Right forelimb (tissue), 1 donor: ENCODE measurements around the gene PRSS33.

Experiments used
- DNase-seq: peaks from one replicate; pipeline ENCODE4 v3.0.0-alpha.2; 2018

Gene PRSS33

GRCh38 chr16:2775765-2776499 is 11.4 kb downstream of the PRSS33 start:
- DNase-seq, result no peak

DNA sequence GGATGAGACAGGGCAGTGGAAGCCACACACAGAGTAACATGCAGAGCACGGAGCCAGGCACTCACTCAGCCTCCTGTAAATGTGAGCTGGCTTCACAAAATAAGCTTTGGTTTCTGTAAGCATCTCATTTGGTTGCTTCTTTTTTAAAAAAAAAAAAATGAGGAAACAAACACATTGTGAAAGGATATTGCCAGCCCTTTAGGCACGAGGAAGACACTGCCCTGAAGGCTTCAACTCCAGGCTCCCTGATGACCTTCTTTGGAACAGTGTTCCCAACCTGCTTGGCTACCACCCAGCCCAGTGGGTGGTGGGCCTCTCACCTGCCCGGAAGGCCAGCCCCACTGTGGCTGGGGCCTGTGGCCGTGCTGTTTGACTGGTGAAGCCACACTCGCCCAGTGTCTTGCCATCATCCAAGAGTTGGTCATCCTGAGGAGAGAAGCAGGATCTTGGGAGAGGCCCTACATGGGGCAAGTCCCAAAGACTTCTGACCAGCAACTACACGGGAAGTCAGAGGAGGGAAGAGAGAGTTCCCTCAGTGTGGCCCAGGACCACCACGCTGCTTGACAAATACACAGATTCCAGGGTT is 12.1 kb downstream of the PRSS33 start:
- DNase-seq, result no peak

GRCh38 chr16:2774161-2774891 is 13.0 kb downstream of the PRSS33 start:
- DNase-seq, result no peak

DNA sequence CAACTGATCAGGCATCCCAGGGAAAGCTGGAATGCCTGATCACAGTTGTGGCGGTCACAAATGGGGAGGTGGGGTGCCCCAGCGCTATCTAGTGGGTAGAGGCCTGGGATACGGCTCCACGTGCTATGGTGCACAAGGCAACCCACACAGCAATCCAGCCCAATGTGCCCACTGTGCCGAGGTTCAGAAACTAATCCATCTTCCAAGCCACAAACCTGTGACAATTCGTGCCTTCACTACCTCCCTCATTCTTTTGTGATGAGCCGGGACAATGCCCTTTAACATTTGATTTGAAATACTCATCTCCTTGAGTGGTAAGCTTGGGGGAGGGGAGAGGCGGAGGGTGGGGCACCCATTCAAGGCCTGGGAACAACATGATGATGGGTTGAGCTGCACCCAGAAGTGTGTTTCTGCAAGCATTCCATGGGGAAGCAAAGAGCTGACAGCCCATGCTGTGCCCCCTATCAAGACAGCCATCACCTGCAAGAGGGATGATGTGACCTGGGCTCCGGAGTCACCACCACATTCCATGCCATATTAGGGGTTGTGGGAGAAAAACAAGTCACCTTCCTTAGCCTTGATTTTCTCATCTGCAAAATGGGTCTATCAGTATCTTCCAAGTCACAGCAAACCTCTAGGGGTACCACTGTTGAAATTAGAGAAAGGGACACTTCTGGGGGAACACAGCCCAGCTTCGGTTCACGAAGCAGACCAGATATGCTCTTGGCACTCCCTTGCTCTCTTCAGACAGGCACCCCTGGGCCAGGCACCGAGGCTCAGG is 14.0 kb downstream of the PRSS33 start:
- no peak for DNase-seq

- no peak for DNase-seq
Observed at GRCh38 chr16:2771496-2772402, 15.6 kb downstream of the PRSS33 start.

DNA sequence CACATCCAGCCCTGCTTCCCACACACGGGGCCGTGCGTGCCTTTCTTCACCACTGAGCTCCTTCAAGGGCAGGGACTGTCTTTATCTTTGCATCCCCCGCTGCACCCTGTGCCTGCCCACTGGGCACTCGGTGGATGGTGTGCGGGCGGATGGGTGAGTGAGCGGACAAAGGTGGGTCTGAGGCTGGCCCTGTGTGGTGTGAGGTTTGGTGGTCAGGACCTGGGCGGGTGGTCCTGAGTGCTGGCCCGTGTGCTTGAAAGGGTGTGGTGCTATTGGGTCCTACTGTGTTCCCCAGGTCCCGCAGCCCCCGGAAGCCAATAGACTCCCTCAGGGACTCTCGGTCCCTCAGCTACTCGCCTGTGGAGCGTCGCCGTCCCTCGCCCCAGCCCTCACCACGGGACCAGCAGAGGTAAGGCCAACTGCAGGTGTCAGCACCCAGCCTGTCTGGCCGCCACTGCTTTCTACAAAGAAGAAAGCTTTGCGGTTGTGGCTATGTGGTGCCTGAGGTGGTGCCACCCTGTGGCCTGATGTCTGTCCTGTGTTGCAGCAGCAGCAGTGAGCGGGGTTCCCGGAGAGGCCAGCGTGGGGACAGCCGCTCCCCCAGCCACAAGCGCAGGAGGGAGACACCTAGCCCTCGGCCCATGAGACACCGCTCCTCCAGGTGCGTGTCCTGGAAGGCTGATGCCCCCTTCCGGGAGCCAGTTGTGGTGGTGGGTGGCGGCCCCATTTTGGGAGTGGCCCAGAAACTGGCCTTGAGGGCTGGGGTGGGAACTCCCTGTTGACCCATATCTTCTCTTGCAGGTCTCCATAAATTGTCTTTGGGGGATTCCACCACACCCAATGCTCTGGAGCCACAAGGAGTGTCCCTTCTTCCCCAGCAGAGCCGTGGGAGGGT is 17.1 kb downstream of the PRSS33 start:
- DNase-seq, result no peak

GRCh38 chr16:2769675-2770056 is 17.7 kb downstream of the PRSS33 start:
- no peak for DNase-seq

DNA sequence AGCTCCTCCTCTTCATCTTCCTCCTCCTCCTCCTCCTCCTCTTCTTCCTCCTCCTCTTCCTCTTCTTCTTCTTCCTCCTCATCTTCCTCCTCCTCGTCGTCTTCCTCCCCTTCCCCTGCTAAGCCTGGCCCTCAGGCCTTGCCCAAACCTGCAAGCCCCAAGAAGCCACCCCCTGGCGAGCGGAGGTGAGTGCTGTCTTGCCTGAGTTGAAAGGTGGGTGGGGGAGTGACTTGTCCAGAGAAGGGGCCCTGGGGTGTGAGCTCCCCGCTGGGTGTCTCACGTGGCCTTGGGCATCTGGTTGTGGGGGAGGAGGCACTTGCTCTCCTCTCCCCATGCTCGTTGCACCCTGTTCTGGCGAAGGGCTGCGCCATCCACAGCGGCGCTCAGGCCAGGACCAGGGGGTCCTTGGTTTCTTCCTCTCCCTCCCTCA is 18.2 kb downstream of the PRSS33 start:
- no peak for DNase-seq

GRCh38 chr16:2768403-2769089 is 18.8 kb downstream of the PRSS33 start:
- no peak for DNase-seq

DNA sequence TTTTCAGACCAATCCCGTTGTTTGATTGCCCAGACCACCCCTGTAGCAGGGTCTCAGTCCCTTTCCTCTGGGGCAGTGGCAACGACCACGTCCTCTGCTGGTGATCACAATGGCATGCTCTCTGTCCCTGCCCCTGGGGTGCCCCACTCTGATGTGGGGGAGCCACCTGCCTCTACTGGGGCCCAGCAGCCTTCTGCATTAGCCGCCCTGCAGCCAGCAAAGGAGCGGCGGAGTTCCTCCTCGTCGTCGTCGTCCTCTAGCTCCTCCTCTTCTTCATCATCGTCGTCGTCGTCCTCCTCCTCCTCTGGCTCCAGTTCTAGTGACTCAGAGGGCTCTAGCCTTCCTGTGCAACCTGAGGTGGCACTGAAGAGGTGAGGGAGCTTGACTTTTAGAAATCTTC is 19.5 kb downstream of the PRSS33 start:
- no peak for DNase-seq

GRCh38 chr16:2767140-2767731 is 20.1 kb downstream of the PRSS33 start:
- DNase-seq, result no peak

GRCh38 chr16:2766430-2767139 is 20.8 kb downstream of the PRSS33 start:
- no peak for DNase-seq

DNA sequence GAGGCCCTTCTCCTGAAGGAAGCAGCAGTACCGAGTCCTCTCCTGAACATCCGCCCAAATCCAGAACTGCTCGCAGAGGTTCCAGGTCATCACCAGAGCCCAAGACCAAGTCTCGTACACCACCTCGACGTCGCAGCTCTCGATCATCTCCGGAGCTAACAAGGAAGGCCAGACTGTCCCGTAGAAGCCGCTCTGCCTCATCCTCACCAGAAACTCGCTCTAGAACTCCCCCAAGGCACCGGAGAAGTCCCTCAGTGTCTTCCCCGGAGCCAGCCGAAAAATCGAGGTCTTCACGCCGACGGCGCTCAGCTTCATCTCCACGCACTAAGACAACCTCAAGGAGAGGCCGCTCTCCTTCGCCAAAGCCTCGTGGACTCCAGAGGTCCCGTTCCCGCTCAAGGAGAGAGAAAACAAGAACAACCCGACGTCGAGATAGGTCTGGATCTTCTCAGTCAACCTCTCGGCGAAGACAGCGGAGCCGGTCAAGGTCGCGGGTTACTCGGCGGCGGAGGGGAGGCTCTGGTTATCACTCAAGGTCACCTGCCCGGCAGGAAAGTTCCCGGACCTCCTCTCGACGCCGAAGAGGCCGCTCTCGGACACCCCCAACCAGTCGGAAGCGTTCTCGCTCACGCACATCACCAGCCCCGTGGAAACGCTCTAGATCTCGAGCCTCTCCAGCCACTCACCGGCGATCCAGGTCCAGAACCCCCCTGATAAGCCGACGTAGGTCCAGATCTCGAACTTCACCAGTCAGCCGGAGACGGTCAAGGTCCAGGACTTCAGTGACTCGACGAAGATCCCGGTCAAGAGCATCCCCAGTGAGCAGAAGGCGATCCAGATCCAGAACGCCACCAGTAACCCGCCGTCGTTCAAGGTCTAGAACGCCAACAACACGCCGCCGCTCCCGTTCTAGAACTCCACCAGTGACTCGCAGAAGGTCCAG is 21.6 kb downstream of the PRSS33 start:
- DNase-seq, result no peak

DNA sequence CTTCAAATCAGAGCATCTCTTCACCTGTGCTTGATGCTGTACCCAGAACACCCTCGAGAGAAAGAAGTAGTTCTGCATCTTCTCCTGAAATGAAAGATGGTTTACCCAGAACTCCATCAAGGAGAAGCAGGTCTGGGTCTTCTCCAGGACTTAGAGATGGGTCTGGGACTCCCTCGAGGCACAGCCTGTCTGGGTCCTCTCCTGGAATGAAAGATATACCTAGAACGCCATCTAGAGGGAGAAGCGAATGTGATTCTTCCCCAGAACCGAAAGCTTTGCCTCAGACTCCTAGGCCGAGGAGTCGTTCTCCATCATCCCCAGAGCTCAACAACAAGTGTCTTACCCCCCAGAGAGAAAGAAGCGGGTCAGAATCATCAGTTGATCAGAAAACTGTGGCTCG is 22.6 kb downstream of the PRSS33 start:
- no peak for DNase-seq

- no peak for DNase-seq
Observed at GRCh38 chr16:2763173-2763572, 24.2 kb downstream of the PRSS33 start.

DNA sequence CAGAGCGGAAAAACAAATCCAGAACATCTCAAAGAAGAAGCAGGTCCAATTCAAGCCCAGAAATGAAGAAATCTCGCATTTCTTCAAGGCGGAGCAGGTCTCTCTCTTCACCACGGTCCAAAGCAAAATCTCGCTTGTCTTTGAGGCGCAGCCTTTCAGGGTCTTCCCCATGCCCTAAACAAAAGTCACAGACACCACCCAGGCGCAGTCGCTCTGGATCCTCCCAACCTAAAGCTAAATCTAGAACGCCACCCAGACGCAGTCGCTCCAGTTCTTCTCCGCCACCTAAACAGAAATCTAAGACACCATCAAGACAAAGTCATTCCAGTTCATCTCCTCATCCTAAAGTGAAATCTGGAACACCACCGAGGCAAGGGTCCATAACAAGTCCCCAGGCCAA is 24.6 kb downstream of the PRSS33 start:
- DNase-seq, result no peak

DNA sequence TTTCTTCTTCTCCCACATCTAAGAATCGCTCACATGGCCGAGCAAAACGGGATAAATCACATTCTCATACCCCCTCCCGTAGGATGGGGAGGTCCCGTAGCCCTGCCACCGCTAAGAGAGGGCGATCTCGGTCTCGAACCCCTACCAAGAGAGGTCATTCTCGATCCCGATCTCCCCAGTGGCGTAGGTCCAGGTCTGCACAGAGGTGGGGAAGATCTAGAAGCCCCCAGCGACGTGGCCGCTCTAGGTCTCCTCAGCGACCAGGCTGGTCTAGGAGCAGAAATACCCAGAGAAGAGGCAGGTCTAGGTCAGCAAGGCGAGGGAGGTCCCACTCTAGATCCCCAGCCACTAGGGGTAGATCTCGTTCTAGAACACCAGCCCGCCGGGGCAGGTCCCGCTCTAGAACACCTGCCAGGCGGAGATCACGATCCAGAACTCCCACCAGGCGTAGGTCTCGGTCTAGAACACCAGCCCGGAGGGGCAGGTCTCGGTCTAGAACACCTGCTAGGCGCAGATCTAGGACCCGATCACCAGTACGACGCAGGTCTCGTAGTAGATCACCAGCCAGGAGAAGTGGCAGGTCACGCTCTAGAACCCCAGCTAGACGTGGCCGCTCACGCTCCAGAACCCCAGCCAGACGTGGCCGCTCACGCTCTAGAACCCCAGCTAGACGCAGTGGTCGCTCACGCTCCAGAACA is 25.3 kb downstream of the PRSS33 start:
- DNase-seq, result no peak

DNA sequence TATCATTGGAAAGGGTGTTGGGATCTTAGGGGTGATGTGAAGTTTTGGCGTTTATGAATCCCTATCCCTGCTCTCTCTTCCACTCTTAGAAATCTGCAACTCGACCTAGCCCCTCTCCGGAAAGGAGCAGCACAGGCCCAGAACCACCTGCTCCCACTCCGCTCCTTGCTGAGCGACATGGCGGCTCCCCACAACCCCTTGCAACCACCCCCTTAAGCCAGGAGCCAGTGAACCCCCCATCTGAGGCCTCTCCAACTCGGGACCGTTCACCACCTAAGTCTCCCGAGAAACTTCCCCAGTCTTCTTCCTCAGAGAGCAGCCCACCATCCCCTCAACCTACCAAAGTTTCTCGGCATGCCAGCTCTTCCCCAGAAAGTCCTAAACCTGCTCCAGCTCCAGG is 25.9 kb downstream of the PRSS33 start:
- no peak for DNase-seq
